GM12874 (cell line): Measurements from ENCODE around the gene SMARCA4.

ENCODE experiments used
- CTCF ChIP-seq: IDR thresholded peaks from 2 replicates; pipeline ENCODE4 v1.5.1; 2011; ENCODE audit warnings: low read depth, mild to moderate bottlenecking, control low read depth, low read length, moderate library complexity; ENCODE audit not compliant: insufficient read depth

SMARCA4 gene

GRCh38 chr19:11046605-11047354, 86.0 kb downstream of the SMARCA4 start:
- TF ChIP-seq CTCF, result no peak

- no peak for TF ChIP-seq CTCF
These were observed 87.0 kb downstream of the SMARCA4 start for GRCh38 chr19:11047866-11048265.

- no peak for TF ChIP-seq CTCF
These were observed 89.7 kb downstream of the SMARCA4 start for GRCh38 chr19:11050323-11051114.

GRCh38 chr19:11053817-11054195, 93.0 kb downstream of the SMARCA4 start:
- no peak for TF ChIP-seq CTCF

GRCh38 chr19:11054200-11054599, 93.4 kb downstream of the SMARCA4 start:
- TF ChIP-seq CTCF, result no peak

GRCh38 chr19:11054628-11055027, 93.8 kb downstream of the SMARCA4 start:
- no peak for TF ChIP-seq CTCF

- no peak for TF ChIP-seq CTCF
These were observed 97.6 kb downstream of the SMARCA4 start for GRCh38 chr19:11058246-11059030.
